Measurements from ENCODE around the gene OR10Z1. TPM values are rescaled to one million over a fixed set of nuclear protein-coding genes. Genes with fewer than 3 reads are reported as not detected.

OR10Z1 gene
- total RNA-seq, 2 donors from 2014 or later = not detected

- DNase-seq (ENCODE audit: low spot score) (no peak), ATAC-seq (ENCODE audit: insufficient number of reproducible peaks, low FRiP score, low read depth) (no peak)
- Histone ChIP-seq H3K36me3 (no peaks in the 10 kb centered on the region), H3K27ac (no peak overlapping the region), H3K4me1 (ENCODE audit: control insufficient read depth in 1 of 2, low read depth in 2 of 2) (no peaks in the 10 kb centered on the region), H3K27me3 (replicated peaks; ENCODE audit: insufficient read depth) (no peaks in the 10 kb centered on the region), H3K9me3 (no peaks in the 10 kb centered on the region), H3K4me3 (no peak overlapping the region)
- no peak for TF ChIP-seq CTCF (IDR thresholded peaks at IDR 0.05)
Observed at GRCh38 chr1:158638904-158639303, 33.8 kb downstream of the OR10Z1 start.

GRCh38 chr1:158644449-158644848 is 39.4 kb downstream of the OR10Z1 start:
- ATAC-seq (ENCODE audit: insufficient number of reproducible peaks, low FRiP score, low read depth) = no peak
- Histone ChIP-seq H3K27ac (no peak overlapping the region), H3K4me1 (ENCODE audit: control insufficient read depth in 1 of 2, low read depth in 2 of 2) (no peaks in the 10 kb centered on the region), H3K4me3 (no peak overlapping the region), H3K36me3 (no peaks in the 10 kb centered on the region), H3K9me3 (no peaks in the 10 kb centered on the region), H3K27me3 (replicated peaks; ENCODE audit: insufficient read depth) (no peaks in the 10 kb centered on the region)
- no peak for DNase-seq (ENCODE audit: low spot score)
- TF ChIP-seq CTCF (IDR thresholded peaks at IDR 0.05) = no peak

GRCh38 chr1:158646465-158646864 is 41.4 kb downstream of the OR10Z1 start:
- ATAC-seq (ENCODE audit: insufficient number of reproducible peaks, low FRiP score, low read depth) (no peak), DNase-seq (ENCODE audit: low spot score) (no peak)
- no peaks in the 10 kb centered on the region for H3K9me3 ChIP-seq
- H3K36me3 ChIP-seq = no peaks in the 10 kb centered on the region
- no peak for TF ChIP-seq CTCF (IDR thresholded peaks at IDR 0.05)
- H3K27me3 ChIP-seq (replicated peaks; ENCODE audit: insufficient read depth) = no peaks in the 10 kb centered on the region
- H3K4me3 ChIP-seq = no peak overlapping the region
- no peaks in the 10 kb centered on the region for H3K4me1 ChIP-seq (ENCODE audit: control insufficient read depth in 1 of 2, low read depth in 2 of 2)
- H3K27ac ChIP-seq = no peak overlapping the region

- Histone ChIP-seq H3K36me3 (no peaks in the 10 kb centered on the region), H3K27ac (no peak overlapping the region), H3K4me3 (no peak overlapping the region), H3K27me3 (replicated peaks; ENCODE audit: insufficient read depth) (no peaks in the 10 kb centered on the region), H3K9me3 (no peaks in the 10 kb centered on the region), H3K4me1 (ENCODE audit: control insufficient read depth in 1 of 2, low read depth in 2 of 2) (no peaks in the 10 kb centered on the region)
- TF ChIP-seq CTCF (IDR thresholded peaks at IDR 0.05) = no peak
- no peak for DNase-seq (ENCODE audit: low spot score)
- ATAC-seq (ENCODE audit: insufficient number of reproducible peaks, low FRiP score, low read depth) = no peak
Observed at GRCh38 chr1:158649052-158649451, 44.0 kb downstream of the OR10Z1 start.

GRCh38 chr1:158652721-158653334 is 47.8 kb downstream of the OR10Z1 start:
- TF ChIP-seq CTCF (IDR thresholded peaks at IDR 0.05) = no peak
- no peak for ATAC-seq (ENCODE audit: insufficient number of reproducible peaks, low FRiP score, low read depth)

More at GRCh38 chr1:158652721-158653334, 47.8 kb downstream of the OR10Z1 start:
- no peak for DNase-seq (ENCODE audit: low spot score)
- no peaks in the 10 kb centered on the region for H3K9me3 ChIP-seq
- no peak overlapping the region for H3K4me3 ChIP-seq
- no peak overlapping the region for H3K27ac ChIP-seq
- no peaks in the 10 kb centered on the region for H3K36me3 ChIP-seq
- H3K4me1 ChIP-seq (ENCODE audit: control insufficient read depth in 1 of 2, low read depth in 2 of 2) = no peaks in the 10 kb centered on the region
- no peaks in the 10 kb centered on the region for H3K27me3 ChIP-seq (replicated peaks; ENCODE audit: insufficient read depth)

Measured in thoracic aorta (tissue), 2 donors.